D721Med (cell line): ENCODE results near the gene ZNF281.

Experiments
- DNase-seq: peaks from one replicate; pipeline ENCODE4 v3.0.0; 2011; ENCODE audit warnings: low spot score; ENCODE audit not compliant: insufficient read length
- FAIRE-seq: peaks from 2 replicates; lab custom pipeline; 2011; peaks lifted over from hg19 to GRCh38; lab: Jason Lieb, UNC
- TF ChIP-seq, protein P1 (sequence below): IDR thresholded peaks from 2 replicates; pipeline ENCODE4 v1.5.1; 2012; ENCODE audit warnings: mild to moderate bottlenecking, control low read depth; ENCODE audit not compliant: insufficient read depth; ENCODE audit errors: missing control alignments

ZNF281 gene

DNA sequence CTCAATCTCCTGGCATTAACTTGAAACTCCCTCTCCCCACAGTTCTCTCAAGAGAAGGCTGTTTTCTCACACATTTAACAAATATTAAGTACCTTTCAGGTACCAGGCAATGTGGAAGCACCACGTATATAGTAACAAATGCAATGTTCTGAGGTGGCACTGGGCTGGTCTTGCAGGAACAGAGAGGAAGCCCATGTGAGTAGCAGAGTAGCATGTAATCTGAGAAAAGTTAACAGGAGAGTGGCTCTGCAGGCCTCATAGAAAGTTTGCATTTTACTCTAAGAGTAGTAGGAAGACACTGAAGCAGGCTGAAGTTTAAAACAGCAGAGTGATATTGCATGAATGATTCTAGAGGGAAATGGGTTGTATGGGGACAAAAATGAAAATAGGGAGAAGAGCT is 21.0 kb downstream of the ZNF281 start:
- TF ChIP-seq, protein P1, sequence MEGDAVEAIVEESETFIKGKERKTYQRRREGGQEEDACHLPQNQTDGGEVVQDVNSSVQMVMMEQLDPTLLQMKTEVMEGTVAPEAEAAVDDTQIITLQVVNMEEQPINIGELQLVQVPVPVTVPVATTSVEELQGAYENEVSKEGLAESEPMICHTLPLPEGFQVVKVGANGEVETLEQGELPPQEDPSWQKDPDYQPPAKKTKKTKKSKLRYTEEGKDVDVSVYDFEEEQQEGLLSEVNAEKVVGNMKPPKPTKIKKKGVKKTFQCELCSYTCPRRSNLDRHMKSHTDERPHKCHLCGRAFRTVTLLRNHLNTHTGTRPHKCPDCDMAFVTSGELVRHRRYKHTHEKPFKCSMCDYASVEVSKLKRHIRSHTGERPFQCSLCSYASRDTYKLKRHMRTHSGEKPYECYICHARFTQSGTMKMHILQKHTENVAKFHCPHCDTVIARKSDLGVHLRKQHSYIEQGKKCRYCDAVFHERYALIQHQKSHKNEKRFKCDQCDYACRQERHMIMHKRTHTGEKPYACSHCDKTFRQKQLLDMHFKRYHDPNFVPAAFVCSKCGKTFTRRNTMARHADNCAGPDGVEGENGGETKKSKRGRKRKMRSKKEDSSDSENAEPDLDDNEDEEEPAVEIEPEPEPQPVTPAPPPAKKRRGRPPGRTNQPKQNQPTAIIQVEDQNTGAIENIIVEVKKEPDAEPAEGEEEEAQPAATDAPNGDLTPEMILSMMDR: no peak
- no peak for DNase-seq
- FAIRE-seq: no peak

GRCh38 chr1:200386416-200386815 is 23.4 kb downstream of the ZNF281 start:
- TF ChIP-seq, protein P1: no peak
- DNase-seq: no peak
- no peak for FAIRE-seq

- FAIRE-seq (no peak), DNase-seq (no peak)
- TF ChIP-seq, protein P1: no peak
These were observed 24.9 kb downstream of the ZNF281 start for GRCh38 chr1:200384818-200385390.

DNA sequence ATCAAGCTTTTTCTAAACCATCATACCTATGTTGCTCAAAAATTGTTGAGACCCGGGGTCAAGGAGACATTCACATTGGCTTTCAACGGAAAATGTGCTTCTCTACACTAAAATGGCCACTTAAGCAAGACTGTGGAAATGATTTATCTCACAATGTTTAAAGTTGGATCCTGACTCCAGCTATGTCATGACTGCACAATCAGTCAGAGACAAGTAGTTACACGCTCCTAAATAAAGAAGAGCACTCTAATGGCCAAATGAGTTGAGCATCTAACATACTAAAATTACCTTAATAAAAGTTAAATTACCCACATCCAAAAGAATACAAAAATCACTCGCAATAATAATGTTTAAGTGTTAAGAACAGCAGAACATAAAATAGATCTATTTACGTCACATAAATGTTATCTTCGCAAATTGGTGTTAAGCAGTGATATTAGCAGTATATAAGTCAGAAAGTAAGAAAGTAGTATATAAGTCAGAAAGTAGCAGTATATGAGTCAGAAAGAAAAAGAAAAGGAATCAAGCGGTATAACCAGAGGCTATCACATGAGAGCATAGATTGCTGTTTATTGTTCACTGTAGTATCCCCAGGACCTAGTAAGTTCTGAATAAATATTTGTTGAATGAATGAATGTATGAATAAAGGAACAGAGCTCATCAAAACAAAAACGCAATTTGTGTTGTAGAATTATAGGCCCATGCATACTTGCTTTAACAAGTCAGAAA is 28.4 kb downstream of the ZNF281 start:
- FAIRE-seq: no peak
- no peak for DNase-seq
- TF ChIP-seq, protein P1: no peak

DNA sequence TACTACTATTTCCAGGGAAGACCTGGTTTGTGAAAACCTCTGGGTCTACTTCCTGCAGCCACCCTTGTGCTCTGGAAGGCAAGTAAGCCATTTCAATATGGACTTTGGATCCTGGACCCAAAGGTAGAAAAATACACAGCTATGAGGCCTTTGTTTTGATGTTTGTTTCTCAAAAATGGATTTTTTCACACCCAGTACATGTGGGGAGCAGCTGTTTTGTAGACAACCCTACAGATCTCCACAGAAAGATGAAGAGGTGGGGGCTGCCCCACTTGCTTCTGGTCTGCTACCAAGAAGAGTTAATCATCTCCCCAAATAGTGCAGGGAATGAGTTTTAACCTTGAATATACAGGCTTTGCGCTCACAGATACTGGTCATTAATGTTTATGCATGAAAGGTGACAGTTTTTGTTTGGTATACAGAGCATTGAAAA is 29.2 kb downstream of the ZNF281 start:
- TF ChIP-seq, protein P1: no peak
- DNase-seq (no peak), FAIRE-seq (no peak)

- FAIRE-seq (no peak), DNase-seq (no peak)
- TF ChIP-seq, protein P1: no peak
These were observed 29.8 kb downstream of the ZNF281 start for GRCh38 chr1:200379940-200380588.

GRCh38 chr1:200379432-200379757 is 30.4 kb downstream of the ZNF281 start:
- DNase-seq: no peak
- TF ChIP-seq, protein P1: no peak
- no peak for FAIRE-seq
